Glutamatergic neuron (in vitro differentiated cells): ENCODE data around the gene TXNDC11. TPM values are rescaled to one million over a fixed set of nuclear protein-coding genes. Genes with fewer than 3 reads are reported as not detected.

Experiments used
- DNase-seq: peaks from one replicate; pipeline ENCODE4 v3.0.0; 2022
- H3K27ac Mint-ChIP-seq: one replicate; pipeline ENCODE4 v1.8.0; 2020; ENCODE audit warnings: mild to moderate bottlenecking, mixed read lengths, inconsistent platforms; ENCODE audit not compliant: unreplicated experiment
- H3K27me3 Mint-ChIP-seq: one replicate; pipeline ENCODE4 v1.8.0; 2020; ENCODE audit warnings: mild to moderate bottlenecking, moderate library complexity, mixed read lengths, inconsistent platforms; ENCODE audit not compliant: unreplicated experiment
- H3K36me3 Mint-ChIP-seq: one replicate; pipeline ENCODE4 v1.8.0; 2020; ENCODE audit warnings: mild to moderate bottlenecking, mixed read lengths, inconsistent platforms; ENCODE audit not compliant: unreplicated experiment
- H3K4me1 Mint-ChIP-seq: one replicate; pipeline ENCODE4 v1.8.0; 2020; ENCODE audit warnings: mild to moderate bottlenecking, low read depth, mixed read lengths, inconsistent platforms; ENCODE audit not compliant: unreplicated experiment
- H3K4me3 Mint-ChIP-seq: one replicate; pipeline ENCODE4 v1.8.0; 2020; ENCODE audit warnings: mild to moderate bottlenecking, mixed read lengths, inconsistent platforms; ENCODE audit not compliant: unreplicated experiment
- H3K9me3 Mint-ChIP-seq: one replicate; pipeline ENCODE4 v1.8.0; 2020; ENCODE audit warnings: mild to moderate bottlenecking, moderate library complexity, mixed read lengths, inconsistent platforms; ENCODE audit not compliant: unreplicated experiment
- CTCF ChIP-seq: fragments of 200-600 bp; sonication (generic); IDR thresholded peaks from one replicate; pipeline ENCODE4 v1.5.0; 2021; ENCODE audit not compliant: partially characterized antibody, unreplicated experiment
- total RNA-seq: library from RNA; stranded (reverse); fragmentation: NEBNext Ultra II Directional; extraction: Animal tissue kit (Norgen Biotek cat#: 25700); gene quantifications from one replicate; pipeline ENCODE4 v1.2.1, GENCODE V29; 2021; ENCODE audit not compliant: unreplicated experiment

The TXNDC11 gene
- total RNA-seq, 1 donor from 2014 or later, result 18.4 TPM

DNA sequence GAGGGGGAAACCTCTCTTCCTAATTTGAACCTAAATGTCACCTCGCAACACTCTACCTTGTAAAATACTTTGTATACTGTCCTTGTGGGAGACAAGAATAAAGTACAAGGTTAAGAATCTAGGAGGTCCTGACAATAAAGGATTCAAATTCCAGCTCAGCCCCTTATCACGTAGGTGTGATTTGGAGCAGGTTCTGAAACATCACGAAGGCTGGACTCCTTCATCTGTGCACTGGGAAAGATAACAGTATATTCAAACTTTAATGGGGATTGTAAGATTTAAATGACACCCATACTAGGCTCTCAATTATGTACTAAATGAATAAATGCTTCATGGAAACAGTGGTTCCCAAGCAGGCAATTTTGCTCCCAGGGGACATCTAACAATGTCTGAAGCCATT is 2.1 kb downstream of the TXNDC11 start:
- TF ChIP-seq CTCF, result no peak
- H3K4me3 Mint-ChIP-seq, result peak overlapping the region; percentile 96
- H3K9me3 Mint-ChIP-seq, result peaks cover 4% of the 10 kb centered on the region
- DNase-seq, result no peak
- peaks cover 3% of the 10 kb centered on the region for H3K27me3 Mint-ChIP-seq
- no peak overlapping the region for H3K27ac Mint-ChIP-seq
- H3K4me1 Mint-ChIP-seq, result peaks cover 31% of the 10 kb centered on the region
- H3K36me3 Mint-ChIP-seq, result no peaks in the 10 kb centered on the region

- no peak for DNase-seq
- no peak overlapping the region for H3K27ac Mint-ChIP-seq
- H3K36me3 Mint-ChIP-seq, result no peaks in the 10 kb centered on the region
- H3K4me3 Mint-ChIP-seq, result no peak overlapping the region
- peaks cover 2% of the 10 kb centered on the region for H3K9me3 Mint-ChIP-seq
- H3K27me3 Mint-ChIP-seq, result peaks cover 3% of the 10 kb centered on the region
- H3K4me1 Mint-ChIP-seq, result peaks cover 31% of the 10 kb centered on the region
- no peak for TF ChIP-seq CTCF
Measured at GRCh38 chr16:11738742-11739544, 3.7 kb downstream of the TXNDC11 start.

- Mint-ChIP-seq H3K27ac (no peak overlapping the region), H3K36me3 (no peaks in the 10 kb centered on the region), H3K9me3 (peaks cover 2% of the 10 kb centered on the region), H3K4me3 (no peak overlapping the region), H3K4me1 (peaks cover 31% of the 10 kb centered on the region), H3K27me3 (peaks cover 3% of the 10 kb centered on the region)
- TF ChIP-seq CTCF, result no peak
- no peak for DNase-seq
Measured at GRCh38 chr16:11737713-11738112, 4.9 kb downstream of the TXNDC11 start.

DNA sequence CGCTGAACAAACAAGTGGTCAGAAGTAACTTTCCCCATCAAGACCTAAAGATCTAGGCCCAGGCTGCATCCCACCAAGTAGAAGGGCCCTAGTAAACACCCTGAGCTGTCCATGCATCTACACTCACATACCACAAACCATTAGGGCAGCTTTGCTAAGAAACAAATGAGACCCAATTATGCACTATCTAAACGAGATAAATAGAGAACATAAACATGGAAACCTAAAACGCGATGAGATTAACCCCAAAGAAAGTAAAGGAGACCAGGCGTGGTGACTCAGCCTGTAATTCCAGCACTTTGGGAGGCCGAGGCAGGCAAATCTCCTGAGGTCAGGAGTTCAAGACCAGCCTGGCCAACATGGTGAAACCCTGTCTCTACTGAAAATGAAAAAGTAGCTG is 5.8 kb downstream of the TXNDC11 start:
- Mint-ChIP-seq H3K4me1 (peaks cover 31% of the 10 kb centered on the region), H3K27ac (no peak overlapping the region), H3K4me3 (no peak overlapping the region), H3K9me3 (peaks cover 2% of the 10 kb centered on the region), H3K36me3 (no peaks in the 10 kb centered on the region), H3K27me3 (peaks cover 2% of the 10 kb centered on the region)
- TF ChIP-seq CTCF, result no peak
- no peak for DNase-seq

DNA sequence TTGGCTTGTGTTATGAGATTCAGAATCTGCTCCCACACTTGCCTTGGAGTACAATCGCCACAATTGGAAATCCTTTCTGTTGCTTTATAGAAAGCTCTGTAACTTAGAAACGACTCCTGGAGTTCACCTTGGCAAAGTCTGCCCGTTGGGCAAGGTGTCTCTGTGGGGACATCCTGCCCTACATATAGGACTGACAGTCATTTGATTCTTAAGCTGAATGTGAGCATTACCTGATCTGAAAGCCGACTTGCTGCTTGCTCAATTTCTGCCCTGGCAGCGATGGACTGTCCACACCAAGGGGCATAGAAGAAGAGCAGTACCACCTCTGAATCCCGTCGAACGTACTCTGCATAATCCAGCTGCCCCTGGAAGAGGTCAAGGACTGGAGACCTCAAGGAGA is 6.9 kb downstream of the TXNDC11 start:
- no peak for TF ChIP-seq CTCF
- Mint-ChIP-seq H3K27ac (no peak overlapping the region), H3K4me1 (peaks cover 26% of the 10 kb centered on the region), H3K36me3 (no peaks in the 10 kb centered on the region), H3K27me3 (no peaks in the 10 kb centered on the region), H3K9me3 (no peaks in the 10 kb centered on the region), H3K4me3 (no peak overlapping the region)
- no peak for DNase-seq
